GM12878 (cell line): ENCODE data around the gene WDR19.

Experiments
- CTCF ChIP-seq, 3 experiments: IDR thresholded peaks in 2 of 3; conservative IDR thresholded peaks in 1 of 3; 2 replicates each; pipeline ENCODE4 v1.5.1; 2011; ENCODE audit warnings: low read depth in 3 of 3, low read length in 3 of 3, mild to moderate bottlenecking in 3 of 3, control low read depth in 2 of 3, moderate library complexity in 2 of 3, inconsistent platforms in 1 of 3, mixed read lengths in 1 of 3; ENCODE audit not compliant: control insufficient read depth in 2 of 3, insufficient read depth in 1 of 3; ENCODE audit errors: extremely low read depth in 1 of 3
- ZNF274 ChIP-seq: IDR thresholded peaks from one replicate; pipeline ENCODE4 v1.8.0; 2011; ENCODE audit not compliant: insufficient read length, insufficient read depth

DNA sequence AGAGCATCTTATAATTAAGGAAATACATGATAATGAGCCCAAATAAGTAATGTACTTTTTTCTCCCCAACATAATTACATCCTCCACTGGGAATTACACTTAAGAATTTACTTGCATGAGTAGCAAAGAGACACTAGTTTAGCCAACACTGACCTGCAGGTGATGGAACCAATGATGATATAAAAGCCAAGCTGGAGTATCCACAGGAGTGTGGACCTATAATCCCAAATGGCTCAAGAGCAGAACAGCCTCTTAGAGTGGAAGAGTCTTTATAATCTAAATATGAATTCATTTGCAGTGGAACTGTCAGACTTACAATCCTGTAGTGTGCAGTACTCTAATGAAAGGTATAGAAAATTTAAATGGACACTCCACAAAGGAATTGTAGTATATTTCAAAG lies 22.2 kb downstream of the WDR19 start:
- TF ChIP-seq ZNF274 (no peak), CTCF (IDR thresholded peaks at IDR 0.05 in 2 of 3, conservative IDR thresholded peaks at IDR 0.05 in 1 of 3; ENCODE audit: control insufficient read depth in 2 of 3, extremely low read depth in 1 of 3, insufficient read depth in 1 of 3, low read depth in 3 of 3, low read length in 3 of 3) (no peak)
